Heart left ventricle (tissue), 16 donors: ENCODE measurements around the gene PCSK2. TPM values are rescaled to one million over a fixed set of nuclear protein-coding genes. Genes with fewer than 3 reads are reported as not detected.

Experiments used
- ATAC-seq, 4 donors: fragments of 200-7000 bp; cut with Tn5 transposase; one replicate each; pipeline ENCODE4 v1.9.1; 2020 to 2022; ENCODE audit warnings: moderate library complexity in 4 of 4, mild to moderate bottlenecking in 3 of 4, moderate number of reproducible peaks in 1 of 4
- DNase-seq, 5 donors: peaks; one replicate each; pipeline ENCODE4 v3.0.0-alpha.2; 2020
- H3K27ac ChIP-seq, 12 donors: fragments of 200-600 bp; sonication (generic) in 4 of 12; one replicate each; pipeline versions ENCODE4 v1.5.0 to v1.8.0; 2016 to 2022; ENCODE audit warnings: mild to moderate bottlenecking in 2 of 12
- H3K27me3 ChIP-seq, 9 donors: fragments of 200-600 bp; sonication (generic) in 2 of 9; one replicate each; pipeline versions ENCODE4 v1.5.1 to v1.8.0; 2016 to 2022; ENCODE audit warnings: mild to moderate bottlenecking in 3 of 9
- H3K36me3 ChIP-seq, 9 donors: fragments of 200-600 bp; sonication (generic) in 2 of 9; one replicate each; pipeline versions ENCODE4 v1.5.0 to v1.8.0; 2018 to 2022; ENCODE audit warnings: mild to moderate bottlenecking in 2 of 9
- H3K4me1 ChIP-seq, 12 donors: fragments of 200-600 bp; sonication (generic) in 4 of 12; one replicate each; pipeline versions ENCODE4 v1.5.0 to v1.8.0; 2016 to 2022; ENCODE audit warnings: mild to moderate bottlenecking in 3 of 12
- H3K4me3 ChIP-seq, 12 donors: fragments of 200-600 bp; sonication (generic) in 4 of 12; one replicate each; pipeline versions ENCODE4 v1.5.0 to v1.8.0; 2017 to 2022; ENCODE audit warnings: mild to moderate bottlenecking in 9 of 12, moderate library complexity in 4 of 12
- H3K9me3 ChIP-seq, 12 donors: fragments of 200-600 bp; sonication (generic) in 4 of 12; one replicate each; pipeline versions ENCODE4 v1.5.0 to v1.8.0; 2016 to 2022; ENCODE audit warnings: mild to moderate bottlenecking in 1 of 12
- CTCF ChIP-seq, 12 donors: fragments of 200-600 bp; sonication (generic) in 4 of 12; IDR thresholded peaks; one replicate each; pipeline versions ENCODE4 v1.5.0 to v1.8.0; 2018 to 2022; ENCODE audit warnings: antibody characterized with exemption in 12 of 12, mild to moderate bottlenecking in 5 of 12
- POLR2A ChIP-seq, 2 donors: fragments of 450-650 bp; IDR thresholded peaks; one replicate each; pipeline ENCODE4 v1.6.1; 2017; ENCODE audit warnings: antibody characterized with exemption in 2 of 2, mild to moderate bottlenecking in 2 of 2, moderate library complexity in 2 of 2
- WGBS, 4 donors: extraction: QIAGEN DNeasy Blood & Tissue Kit in 2 of 4; methylation state at CpG; one replicate each; pipeline versions ENCODE4 v1.1.5 to v1.1.7; 2013 to 2018; 5-methylcytosine and 5-hydroxymethylcytosine counted together
- intact Hi-C, 10 donors: fragments of 100-400 bp; cut with DNase I; formaldehyde crosslinking; loops; one replicate each; pipeline versions ENCODE4 v1.11.1 to v1.14.2; 2022
- polyA plus RNA-seq, 2 donors: library from polyadenylated mRNA; stranded (reverse); fragments of 200-250 nt; gene quantifications; one replicate each; pipeline ENCODE4 v1.2.3, GENCODE V29; 2013
- total RNA-seq, 9 donors: library from RNA; depleted of rRNA in 2 of 9; stranded (reverse); fragments of >200 nt in 2 of 9; fragmentation: NEBNext Ultra II Directional in 3 of 9; extraction: Animal tissue kit (Norgen Biotek cat#: 25700) in 3 of 9; gene quantifications; one replicate each; pipeline versions ENCODE4 v1.1.0 to v1.2.4, GENCODE V29; 2016 to 2023
- donor health status: ischemic (EF 13 %, LVEDD 7.1; RV severe dilation, severe dysfunction).
- donor health status: healthy with polysubstance abuse.
- donor health status: DM: no; HTN: yes; CAD: no.
- donor health status: DM: no; HTN: no; CAD: no.
- donor health status: ischemic (EF 25% LVEDD 6.9; RV normal size, moderate dysfunction).
- donor health status: ischemic (EF 25% LVEDD 5.7; RV mildly dilated, moderate dysfunction).
- donor health status: healthy.
- donor health status: DM: yes; HTN: yes; CAD: no.
- donor health status: ischemic (EF 35%, LVEDD 5.7; RV mildly dilated, moderate dysfunction).
- donor health status: nonischemic (EF 11% LVEDD 7.7; RV severe dilation, severe dysfunction).
- donor health status: DM: yes; HTN: yes; CAD: no.
- donor health status: PGD.
- donor health status: ischemic (EF 29% LVEDD 5.4; RV normal size, mild dysfunction).
- donor health status: nonischemic (EF 23%, LVEDD 6.1; RV moderate dilation, normal function).

Gene PCSK2
- total and polyA plus RNA-seq, 11 donors: 0.11 to 2.0 (median 0.55) TPM

GRCh38 chr20:17457588-17458190 is 230.8 kb downstream of the PCSK2 start:
- TF ChIP-seq POLR2A (IDR thresholded peaks at IDR 0.05): no peak
- TF ChIP-seq CTCF (IDR thresholded peaks at IDR 0.05): no peak
- 75 to 82% (median 81%) methylated on average over 6 of the region's 6 CpGs for WGBS, 4 donors

GRCh38 chr20:17460119-17460518 is 233.3 kb downstream of the PCSK2 start:
- ATAC-seq: no peak
- H3K27me3 ChIP-seq: peaks cover 0 to 19% (median 0%) of the 10 kb centered on the region in 9 donors
- intact Hi-C loops: no loop called here
- no peak overlapping the region for H3K4me3 ChIP-seq
- no peaks in the 10 kb centered on the region for H3K4me1 ChIP-seq
- no peak for DNase-seq
- WGBS, 4 donors: 71 to 83% (median 81%) methylated on average over 2 of the region's 2 CpGs
- no peaks in the 10 kb centered on the region for H3K36me3 ChIP-seq
- no peak for TF ChIP-seq CTCF (IDR thresholded peaks at IDR 0.05)
- no peak for TF ChIP-seq POLR2A (IDR thresholded peaks at IDR 0.05)
- no peaks in the 10 kb centered on the region for H3K9me3 ChIP-seq
- H3K27ac ChIP-seq: no peak overlapping the region

More at GRCh38 chr20:17457588-17458190, 230.8 kb downstream of the PCSK2 start:
- no peaks in the 10 kb centered on the region for H3K36me3 ChIP-seq
- no peaks in the 10 kb centered on the region for H3K4me1 ChIP-seq
- H3K9me3 ChIP-seq: no peaks in the 10 kb centered on the region
- DNase-seq (no peak), ATAC-seq (no peak)
- no peak overlapping the region for H3K4me3 ChIP-seq
- H3K27me3 ChIP-seq: peaks cover 0 to 33% (median 4%) of the 10 kb centered on the region in 9 donors
- H3K27ac ChIP-seq: no peak overlapping the region
- intact Hi-C loops: no loop called here

GRCh38 chr20:17461941-17462340 is 235.1 kb downstream of the PCSK2 start:
- DNase-seq: no peak
- intact Hi-C loops: no loop called here
- Histone ChIP-seq H3K36me3 (no peaks in the 10 kb centered on the region), H3K27me3 (peaks cover 0 to 4% (median 0%) of the 10 kb centered on the region in 9 donors), H3K27ac (no peak overlapping the region), H3K4me3 (no peak overlapping the region), H3K9me3 (no peaks in the 10 kb centered on the region), H3K4me1 (no peaks in the 10 kb centered on the region)
- no peak for TF ChIP-seq CTCF (IDR thresholded peaks at IDR 0.05)
- TF ChIP-seq POLR2A (IDR thresholded peaks at IDR 0.05): no peak
- WGBS, 4 donors: 63 to 67% (median 65%) methylated on average over 3 of the region's 3 CpGs
- no peak for ATAC-seq

- intact Hi-C loops: no loop called here
- 59 to 67% (median 63%) methylated on average over 1 of the region's 1 CpG for WGBS, 4 donors
- DNase-seq (no peak), ATAC-seq (no peak)
- no peak for TF ChIP-seq POLR2A (IDR thresholded peaks at IDR 0.05)
- TF ChIP-seq CTCF (IDR thresholded peaks at IDR 0.05): no peak
- H3K27ac ChIP-seq: no peak overlapping the region
- H3K4me3 ChIP-seq: no peak overlapping the region
- no peaks in the 10 kb centered on the region for H3K36me3 ChIP-seq
- H3K27me3 ChIP-seq: no peaks in the 10 kb centered on the region
- H3K9me3 ChIP-seq: no peaks in the 10 kb centered on the region
- no peaks in the 10 kb centered on the region for H3K4me1 ChIP-seq
These were observed 236.9 kb downstream of the PCSK2 start for GRCh38 chr20:17463711-17464110.
